NCI-H146 treated with DMSO at 0.1 percent for 48 hours (cell line): ENCODE measurements around the gene PCDHGA2.
A peak's percentile ranks its signal among the peaks of the same experiment; 100 is the strongest.
"Not testable (repeated sequence)": the region's sequence is repeated elsewhere in the genome, so short reads cannot be mapped to it uniquely, and the experiment has no call there.

Experiments used
- DNase-seq: peaks from one replicate; lab custom pipeline; 2025; ENCODE audit not compliant: unreplicated experiment; lab: John Stamatoyannopoulos, UW

Gene PCDHGA2

DNA sequence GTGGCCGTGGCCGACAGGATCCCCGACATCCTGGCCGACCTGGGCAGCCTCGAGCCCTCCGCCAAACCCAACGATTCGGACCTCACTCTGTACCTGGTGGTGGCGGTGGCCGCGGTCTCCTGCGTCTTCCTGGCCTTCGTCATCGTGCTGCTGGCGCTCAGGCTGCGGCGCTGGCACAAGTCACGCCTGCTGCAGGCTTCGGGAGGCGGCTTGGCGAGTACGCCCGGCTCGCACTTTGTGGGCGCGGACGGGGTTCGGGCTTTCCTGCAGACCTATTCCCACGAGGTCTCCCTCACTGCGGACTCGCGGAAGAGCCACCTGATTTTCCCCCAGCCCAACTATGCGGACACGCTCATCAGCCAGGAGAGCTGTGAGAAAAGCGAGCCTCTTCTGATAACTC is 7.5 kb downstream of the PCDHGA2 start:
- DNase-seq, result not testable (repeated sequence)

DNA sequence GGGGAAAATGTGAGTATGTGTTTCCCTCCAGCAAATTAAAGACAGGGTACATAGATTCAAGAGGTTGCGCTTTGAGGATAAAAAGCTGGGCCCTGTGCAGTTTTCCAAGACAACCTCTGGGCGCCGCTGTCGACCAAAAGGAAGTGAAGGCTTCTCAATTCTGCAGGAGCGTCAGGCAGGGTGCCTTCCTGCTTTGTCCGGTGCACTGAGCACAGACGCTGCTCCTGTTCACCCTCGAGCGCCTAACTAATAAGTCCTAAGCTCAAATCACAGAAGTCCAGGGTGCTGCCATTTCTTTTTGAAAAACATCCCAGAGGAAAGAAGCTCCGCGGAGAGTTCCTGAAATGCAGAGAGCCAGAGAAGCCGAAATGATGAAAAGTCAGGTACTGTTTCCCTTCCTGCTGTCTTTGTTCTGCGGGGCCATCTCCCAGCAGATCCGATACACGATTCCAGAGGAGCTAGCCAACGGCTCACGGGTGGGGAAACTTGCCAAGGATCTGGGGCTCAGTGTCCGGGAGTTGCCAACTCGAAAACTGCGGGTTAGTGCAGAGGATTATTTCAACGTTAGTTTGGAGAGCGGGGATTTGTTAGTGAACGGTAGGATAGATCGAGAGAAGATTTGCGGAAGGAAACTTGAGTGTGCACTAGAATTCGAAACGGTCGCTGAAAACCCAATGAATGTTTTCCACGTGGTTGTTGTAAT is 11.5 kb downstream of the PCDHGA2 start, which contains the start of gene PCDHGB1:
Gene PCDHGB1 (plus strand): TSS at position 183 of the 703 bp plus-strand sequence. CDS start 162 bp downstream, at position 345.
- DNase-seq, result peak; percentile 50

DNA sequence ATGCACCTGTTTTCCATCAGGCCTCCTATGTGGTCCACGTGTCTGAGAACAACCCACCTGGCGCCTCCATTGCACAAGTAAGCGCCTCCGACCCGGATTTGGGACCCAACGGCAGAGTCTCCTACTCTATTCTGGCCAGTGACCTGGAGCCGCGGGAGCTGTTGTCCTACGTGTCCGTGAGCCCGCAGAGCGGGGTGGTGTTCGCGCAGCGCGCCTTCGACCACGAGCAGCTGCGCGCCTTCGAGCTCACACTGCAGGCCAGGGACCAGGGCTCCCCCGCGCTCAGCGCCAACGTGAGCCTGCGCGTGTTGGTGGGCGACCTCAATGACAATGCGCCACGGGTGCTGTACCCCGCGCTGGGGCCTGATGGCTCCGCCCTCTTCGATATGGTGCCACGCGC is 13.0 kb downstream of the PCDHGA2 start:
- DNase-seq, result no peak

DNA sequence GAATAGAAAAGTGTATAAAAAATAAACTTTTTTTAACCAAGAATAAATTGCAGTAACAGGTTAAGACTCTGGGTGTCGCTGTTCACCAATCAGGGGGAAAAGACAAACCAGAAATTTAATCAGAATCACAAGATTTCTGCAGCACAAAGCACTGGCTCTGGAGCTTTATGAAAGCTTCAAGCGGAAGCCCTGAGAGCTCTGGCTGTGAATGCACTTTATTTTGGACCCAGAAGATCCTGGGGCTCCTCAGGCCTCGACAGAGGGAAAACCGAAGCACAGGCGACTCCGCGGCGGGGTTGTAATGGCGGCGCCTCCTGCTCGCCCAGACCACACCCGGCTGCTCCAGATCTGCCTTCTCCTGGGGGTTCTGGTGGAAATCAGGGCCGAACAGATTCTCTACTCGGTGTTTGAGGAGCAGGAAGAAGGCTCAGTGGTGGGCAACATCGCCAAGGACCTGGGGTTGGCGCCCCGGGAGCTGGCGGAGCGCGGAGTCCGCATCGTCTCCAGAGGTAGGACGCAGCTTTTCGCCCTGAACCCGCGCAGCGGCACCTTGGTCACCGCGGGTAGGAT is 16.4 kb downstream of the PCDHGA2 start, which contains the start of gene PCDHGA4:
Gene PCDHGA4 (plus strand): TSS at position 122 of the 570 bp plus-strand sequence. CDS start 87 bp downstream, at position 209.
- no peak for DNase-seq

DNA sequence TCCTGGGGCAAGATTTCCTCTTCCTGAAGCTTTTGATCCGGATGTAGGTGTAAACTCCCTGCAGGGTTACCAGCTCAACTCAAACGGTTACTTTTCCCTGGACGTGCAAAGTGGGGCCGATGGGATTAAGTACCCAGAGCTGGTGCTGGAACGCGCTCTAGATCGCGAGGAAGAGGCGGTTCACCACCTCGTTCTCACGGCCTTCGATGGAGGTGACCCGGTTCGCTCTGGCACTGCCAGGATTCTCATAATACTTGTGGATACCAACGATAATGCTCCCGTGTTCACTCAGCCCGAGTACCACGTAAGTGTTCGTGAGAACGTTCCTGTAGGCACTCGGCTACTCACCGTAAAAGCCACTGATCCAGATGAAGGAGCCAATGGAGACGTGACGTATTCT is 17.1 kb downstream of the PCDHGA2 start:
- no peak for DNase-seq

DNA sequence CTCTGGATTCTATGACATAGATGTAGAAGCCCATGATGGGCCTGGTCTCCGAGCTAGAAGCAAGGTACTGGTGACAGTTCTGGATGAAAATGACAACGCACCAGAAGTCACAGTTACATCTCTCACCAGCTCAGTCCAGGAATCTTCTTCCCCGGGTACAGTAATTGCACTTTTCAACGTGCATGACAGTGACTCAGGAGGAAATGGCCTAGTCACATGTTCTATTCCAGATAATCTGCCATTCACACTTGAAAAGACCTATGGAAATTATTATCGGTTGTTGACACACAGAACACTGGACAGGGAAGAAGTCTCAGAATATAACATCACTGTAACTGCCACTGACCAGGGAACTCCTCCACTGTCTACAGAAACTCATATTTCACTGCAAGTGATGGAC is 17.6 kb downstream of the PCDHGA2 start:
- no peak for DNase-seq

DNA sequence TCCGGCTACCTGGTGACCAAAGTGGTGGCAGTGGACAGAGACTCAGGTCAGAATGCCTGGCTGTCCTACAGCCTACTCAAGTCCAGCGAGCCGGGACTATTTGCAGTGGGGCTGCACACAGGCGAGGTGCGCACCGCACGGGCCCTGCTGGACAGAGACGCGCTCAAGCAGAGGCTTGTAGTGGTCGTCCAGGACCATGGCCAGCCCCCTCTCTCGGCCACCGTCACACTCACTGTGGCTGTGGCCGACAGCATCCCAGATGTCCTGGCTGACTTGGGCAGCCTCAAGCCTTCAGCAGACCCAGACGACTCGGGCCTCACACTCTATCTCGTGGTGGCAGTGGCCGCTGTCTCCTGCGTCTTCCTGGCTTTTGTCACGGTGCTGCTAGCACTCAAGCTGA is 18.4 kb downstream of the PCDHGA2 start:
- DNase-seq, result no peak

DNA sequence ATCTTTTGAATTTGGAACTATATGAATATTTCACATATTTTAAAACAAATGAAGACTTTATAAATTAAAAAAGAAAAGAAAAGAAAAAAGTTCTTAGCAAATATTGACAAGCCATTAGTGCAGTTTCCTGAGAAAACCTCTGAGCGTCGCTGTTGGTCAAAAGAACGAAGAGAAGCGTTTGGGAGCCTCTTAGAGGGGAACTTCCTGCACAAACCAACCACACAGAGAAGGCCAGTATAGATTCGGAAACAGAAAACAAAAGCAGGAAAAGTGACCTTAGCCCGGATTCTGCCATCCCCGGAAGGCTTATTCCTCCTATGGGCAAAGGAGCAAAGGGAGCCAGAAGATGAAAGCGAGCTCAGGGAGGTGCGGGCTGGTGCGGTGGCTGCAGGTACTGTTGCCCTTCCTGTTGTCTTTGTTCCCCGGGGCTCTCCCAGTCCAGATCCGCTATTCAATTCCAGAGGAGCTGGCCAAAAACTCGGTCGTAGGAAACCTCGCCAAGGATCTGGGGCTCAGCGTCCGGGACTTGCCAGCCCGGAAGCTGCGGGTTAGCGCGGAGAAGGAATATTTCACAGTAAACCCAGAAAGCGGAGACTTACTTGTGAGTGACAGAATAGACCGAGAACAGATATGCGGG is 21.3 kb downstream of the PCDHGA2 start, which contains the start of gene PCDHGB2:
Gene PCDHGB2 (plus strand): TSS at position 205 of the 637 bp plus-strand sequence. CDS start 142 bp downstream, at position 347.
- no peak for DNase-seq

DNA sequence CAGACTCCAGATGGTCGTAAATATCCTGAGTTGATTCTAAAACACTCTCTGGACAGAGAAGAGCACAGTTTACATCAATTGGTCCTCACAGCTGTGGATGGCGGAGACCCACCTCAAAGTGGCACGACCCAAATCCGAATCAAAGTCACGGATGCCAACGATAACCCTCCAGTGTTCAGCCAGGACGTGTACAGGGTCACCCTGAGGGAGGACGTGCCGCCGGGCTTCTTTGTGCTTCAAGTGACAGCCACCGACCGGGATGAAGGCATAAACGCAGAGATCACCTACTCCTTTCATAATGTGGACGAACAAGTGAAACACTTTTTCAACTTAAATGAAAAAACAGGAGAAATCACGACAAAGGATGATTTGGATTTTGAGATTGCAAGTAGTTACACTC is 22.1 kb downstream of the PCDHGA2 start:
- no peak for DNase-seq

DNA sequence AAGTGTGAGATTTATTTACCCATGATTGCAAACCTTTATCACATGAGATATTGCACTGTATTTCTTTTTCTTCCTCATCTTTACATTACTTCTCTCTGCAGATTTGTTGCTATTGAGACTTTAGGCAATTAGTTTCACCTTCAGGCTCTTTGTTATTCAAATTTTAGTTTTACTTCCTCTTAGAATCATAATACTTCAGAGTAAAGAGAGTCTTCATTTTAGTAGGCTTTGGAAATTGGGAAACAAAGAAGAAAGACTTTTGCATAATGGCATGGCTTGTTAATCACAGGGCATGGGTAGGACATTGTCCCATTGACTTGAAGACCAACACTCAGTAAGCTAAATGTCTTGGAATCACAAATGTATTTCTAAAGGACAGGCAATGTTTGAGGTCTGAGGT is 24.2 kb downstream of the PCDHGA2 start:
- DNase-seq, result no peak

DNA sequence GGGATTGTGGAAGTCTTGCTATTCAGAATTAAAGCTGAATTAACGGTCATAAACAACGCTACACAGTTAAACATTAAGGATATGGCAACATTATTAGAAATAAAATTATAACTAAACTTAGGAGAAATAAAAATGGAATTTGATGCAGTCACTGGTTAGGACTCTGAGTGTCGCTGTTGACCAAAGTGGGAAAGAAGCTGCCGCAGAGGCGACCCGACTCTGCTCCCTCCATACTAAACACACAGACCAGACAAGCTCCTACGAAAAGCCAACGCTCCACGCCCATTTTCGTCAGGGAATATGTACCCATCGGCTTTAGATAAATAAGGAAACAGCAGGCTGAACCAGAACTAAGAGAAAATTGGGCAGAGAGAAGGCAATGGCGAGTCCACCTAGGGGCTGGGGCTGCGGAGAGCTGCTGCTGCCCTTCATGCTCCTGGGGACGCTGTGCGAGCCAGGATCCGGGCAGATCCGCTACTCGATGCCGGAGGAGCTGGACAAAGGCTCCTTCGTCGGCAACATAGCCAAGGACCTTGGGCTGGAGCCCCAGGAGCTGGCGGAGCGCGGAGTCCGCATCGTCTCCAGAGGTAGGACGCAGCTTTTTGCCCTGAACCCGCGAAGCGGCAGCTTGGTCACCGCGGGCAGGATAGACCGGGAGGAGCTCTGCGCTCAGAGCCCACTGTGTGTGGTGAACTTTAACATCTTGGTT is 25.5 kb downstream of the PCDHGA2 start, which contains the start of gene PCDHGA5:
Gene PCDHGA5 (plus strand): TSS at position 211 of the 709 bp plus-strand sequence. CDS start 169 bp downstream, at position 380.
- no peak for DNase-seq

DNA sequence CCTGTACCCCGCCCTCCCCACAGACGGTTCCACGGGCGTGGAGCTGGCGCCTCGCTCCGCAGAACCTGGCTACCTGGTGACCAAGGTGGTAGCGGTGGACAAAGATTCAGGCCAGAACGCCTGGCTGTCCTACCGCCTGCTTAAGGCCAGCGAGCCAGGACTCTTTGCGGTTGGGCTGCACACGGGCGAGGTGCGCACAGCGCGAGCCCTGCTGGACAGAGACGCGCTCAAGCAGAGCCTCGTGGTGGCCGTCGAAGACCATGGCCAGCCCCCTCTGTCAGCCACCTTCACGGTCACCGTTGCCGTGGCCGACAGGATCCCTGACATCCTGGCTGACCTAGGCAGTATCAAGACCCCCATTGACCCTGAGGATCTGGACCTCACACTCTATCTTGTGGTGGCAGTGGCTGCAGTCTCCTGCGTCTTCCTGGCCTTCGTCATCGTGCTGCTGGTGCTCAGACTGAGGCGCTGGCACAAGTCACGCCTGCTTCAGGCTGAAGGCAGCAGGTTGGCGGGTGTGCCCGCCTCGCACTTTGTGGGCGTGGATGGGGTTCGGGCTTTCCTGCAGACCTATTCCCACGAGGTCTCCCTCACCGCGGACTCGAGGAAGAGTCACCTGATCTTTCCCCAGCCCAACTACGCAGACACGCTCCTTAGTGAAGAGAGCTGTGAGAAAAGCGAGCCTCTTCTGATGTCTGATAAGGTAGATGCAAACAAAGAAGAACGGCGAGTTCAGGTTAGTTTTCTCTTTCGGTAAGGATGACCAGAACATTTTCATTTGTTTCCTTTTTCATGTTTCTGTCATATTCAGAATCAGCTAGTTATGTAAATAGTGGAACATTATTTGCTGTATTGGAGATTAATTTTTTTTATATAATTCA is 27.7 kb downstream of the PCDHGA2 start:
- DNase-seq, result no peak

DNA sequence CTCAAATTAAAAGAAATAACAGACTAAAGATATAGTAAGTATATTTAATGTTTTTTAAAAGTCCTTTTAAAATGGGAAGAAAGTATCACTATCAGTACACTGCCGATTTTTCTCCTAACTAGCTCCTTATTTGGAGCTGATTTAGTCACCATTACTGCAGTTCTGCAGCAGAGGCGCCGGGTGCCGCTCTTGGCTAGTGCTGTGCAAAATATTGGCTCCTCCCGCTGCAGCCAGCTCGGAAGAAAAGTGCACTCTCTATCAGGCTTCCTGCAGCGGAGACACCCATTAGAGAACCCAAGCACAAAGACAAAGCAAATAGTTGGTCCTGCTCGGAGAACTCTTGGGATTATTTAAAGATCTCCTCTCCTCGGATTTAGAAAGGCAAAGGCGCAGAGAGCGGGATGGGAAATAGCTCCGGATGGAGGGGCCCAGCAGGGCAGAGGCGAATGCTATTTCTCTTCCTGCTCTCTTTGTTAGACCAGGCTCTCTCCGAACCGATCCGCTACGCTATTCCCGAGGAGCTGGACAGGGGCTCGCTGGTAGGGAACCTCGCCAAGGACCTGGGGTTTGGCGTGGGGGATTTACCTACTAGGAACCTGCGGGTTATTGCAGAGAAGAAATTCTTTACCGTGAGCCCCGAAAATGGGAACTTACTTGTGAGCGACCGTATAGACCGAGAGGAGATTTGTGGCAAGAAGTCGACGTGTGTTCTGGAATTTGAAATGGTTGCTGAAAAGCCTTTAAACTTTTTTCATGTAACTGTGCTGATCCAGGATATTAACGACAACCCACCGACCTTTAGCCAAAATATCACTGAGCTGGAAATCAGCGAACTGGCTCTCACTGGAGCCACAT is 31.7 kb downstream of the PCDHGA2 start, which contains the start of gene PCDHGB3:
Gene PCDHGB3 (plus strand): TSS at position 249 of the 855 bp plus-strand sequence. CDS start 153 bp downstream, at position 402.
- no peak for DNase-seq

DNA sequence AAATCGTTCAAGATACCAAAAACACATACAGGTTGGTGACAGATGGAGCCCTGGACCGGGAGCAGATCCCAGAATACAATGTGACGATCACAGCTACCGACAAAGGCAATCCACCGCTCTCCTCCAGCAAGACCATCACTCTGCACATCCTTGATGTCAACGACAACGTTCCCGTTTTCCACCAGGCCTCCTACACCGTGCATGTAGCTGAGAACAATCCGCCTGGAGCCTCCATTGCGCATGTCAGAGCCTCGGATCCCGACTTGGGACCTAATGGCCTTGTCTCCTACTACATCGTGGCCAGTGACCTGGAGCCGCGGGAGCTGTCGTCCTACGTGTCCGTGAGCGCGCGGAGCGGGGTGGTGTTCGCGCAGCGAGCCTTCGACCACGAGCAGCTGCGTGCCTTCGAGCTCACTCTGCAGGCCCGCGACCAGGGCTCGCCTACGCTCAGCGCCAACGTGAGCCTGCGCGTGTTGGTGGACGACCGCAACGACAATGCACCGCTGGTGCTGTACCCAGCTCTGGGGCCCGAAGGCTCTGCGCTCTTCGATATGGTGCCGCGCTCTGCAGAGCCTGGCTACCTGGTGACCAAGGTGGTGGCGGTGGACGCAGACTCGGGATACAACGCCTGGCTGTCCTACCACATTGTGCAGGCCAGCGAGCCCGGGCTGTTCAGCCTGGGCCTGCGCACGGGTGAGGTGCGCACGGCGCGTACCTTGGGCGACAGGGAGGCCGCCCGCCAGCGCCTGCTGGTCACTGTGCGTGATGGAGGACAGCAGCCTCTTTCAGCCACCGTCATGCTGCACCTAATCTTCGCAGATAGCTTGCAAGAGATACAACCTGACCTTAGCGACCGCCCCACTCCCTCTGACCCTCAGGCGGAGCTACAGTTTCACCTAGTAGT is 33.3 kb downstream of the PCDHGA2 start:
- DNase-seq, result no peak

DNA sequence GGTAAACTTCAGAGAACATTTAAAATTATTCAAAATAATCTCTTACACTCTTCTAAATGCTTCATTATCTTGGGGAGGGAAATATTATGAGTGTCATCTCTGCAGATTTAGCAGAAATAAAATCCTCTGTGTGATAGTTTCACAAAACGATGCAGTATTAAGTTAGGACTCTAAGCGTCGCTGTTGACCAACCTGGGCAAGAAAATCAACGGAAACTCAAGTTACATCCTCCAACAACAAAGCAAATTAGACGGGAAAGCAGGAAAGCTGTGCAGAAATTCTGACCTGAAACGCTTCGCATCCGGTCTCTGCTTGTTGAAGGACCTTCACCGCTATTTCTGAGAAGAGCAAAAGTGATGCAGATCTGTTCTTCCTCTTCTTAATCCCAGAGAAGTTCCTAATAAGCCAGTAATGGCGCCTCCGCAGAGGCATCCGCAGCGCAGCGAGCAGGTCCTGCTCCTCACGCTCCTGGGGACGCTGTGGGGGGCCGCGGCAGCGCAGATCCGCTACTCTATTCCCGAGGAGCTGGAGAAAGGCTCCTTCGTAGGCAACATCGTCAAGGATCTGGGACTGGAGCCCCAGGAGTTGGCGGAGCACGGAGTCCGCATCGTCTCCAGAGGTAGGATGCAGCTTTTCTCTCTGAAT is 35.2 kb downstream of the PCDHGA2 start, which contains the start of gene PCDHGA6:
Gene PCDHGA6 (plus strand): TSS at position 219 of the 645 bp plus-strand sequence. CDS start 193 bp downstream, at position 412.
- no peak for DNase-seq

DNA sequence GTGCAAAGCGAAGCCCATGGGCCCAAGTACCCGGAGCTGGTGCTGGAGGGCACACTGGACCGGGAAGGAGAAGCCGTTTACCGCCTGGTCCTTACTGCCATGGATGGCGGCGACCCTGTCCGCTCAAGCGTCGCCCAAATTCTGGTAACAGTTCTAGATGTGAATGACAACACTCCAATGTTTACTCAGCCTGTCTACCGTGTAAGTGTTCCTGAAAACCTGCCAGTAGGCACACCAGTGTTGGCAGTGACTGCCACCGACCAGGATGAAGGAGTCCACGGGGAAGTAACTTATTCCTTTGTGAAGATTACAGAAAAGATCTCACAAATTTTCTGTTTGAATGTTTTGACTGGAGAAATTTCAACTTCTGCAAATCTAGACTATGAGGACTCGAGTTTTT is 36.1 kb downstream of the PCDHGA2 start:
- DNase-seq, result no peak

DNA sequence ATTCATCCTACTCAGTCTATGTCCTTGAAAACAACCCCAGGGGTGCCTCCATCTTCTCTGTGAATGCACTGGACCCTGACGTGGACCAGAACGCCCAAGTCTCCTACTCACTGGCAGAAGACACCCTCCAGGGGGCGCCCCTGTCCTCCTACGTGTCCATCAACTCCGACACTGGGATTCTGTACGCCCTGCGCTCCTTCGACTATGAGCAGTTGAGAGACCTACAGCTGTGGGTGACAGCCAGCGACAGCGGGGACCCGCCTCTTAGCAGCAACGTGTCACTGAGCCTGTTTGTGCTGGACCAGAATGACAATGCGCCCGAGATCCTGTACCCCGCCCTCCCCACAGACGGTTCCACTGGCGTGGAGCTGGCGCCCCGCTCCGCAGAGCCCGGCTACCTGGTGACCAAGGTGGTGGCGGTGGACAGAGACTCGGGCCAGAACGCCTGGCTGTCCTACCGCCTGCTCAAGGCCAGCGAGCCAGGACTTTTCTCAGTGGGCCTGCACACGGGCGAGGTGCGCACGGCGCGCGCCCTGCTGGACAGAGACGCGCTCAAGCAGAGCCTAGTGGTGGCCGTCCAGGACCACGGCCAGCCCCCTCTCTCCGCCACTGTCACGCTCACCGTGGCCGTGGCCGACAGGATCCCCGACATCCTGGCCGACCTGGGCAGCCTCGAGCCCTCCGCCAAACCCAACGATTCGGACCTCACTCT is 37.0 kb downstream of the PCDHGA2 start:
- not testable (repeated sequence) for DNase-seq
